OCI-LY3 (cell line): ENCODE measurements around the gene WDR19.

Experiments
- H2AFZ ChIP-seq: fragments of 200-600, 300-600 bp; shearing (Covaris generic); 2 replicates; pipeline ENCODE4 v1.6.0; 2014; ENCODE audit warnings: antibody characterized with exemption, low read depth, low read length
- H3K27ac ChIP-seq: fragments of 200-600, 300-600 bp; sonication (generic); 2 replicates; pipeline ENCODE4 v1.5.1; 2014; ENCODE audit warnings: mild to moderate bottlenecking, low read length, moderate library complexity, mixed read lengths
- H3K27me3 ChIP-seq: fragments of 200-600, 300-600 bp; sonication (generic); 2 replicates; pipeline ENCODE4 v1.6.1; 2014; ENCODE audit warnings: low read depth, low read length, mixed read lengths
- H3K36me3 ChIP-seq: fragments of 200-600, 300-600 bp; sonication (generic); replicated peaks from 2 replicates; pipeline ENCODE3; 2014; ENCODE audit warnings: low read depth, low read length, mixed read lengths
- H3K4me1 ChIP-seq: fragments of 300-600, 200-600 bp; sonication (generic); 2 replicates; pipeline ENCODE4 v1.6.1; 2014; ENCODE audit warnings: low read length, mixed read lengths
- H3K4me2 ChIP-seq: fragments of 200-600, 300-600 bp; sonication (generic); 2 replicates; pipeline ENCODE4 v1.6.1; 2014; ENCODE audit warnings: low read length, mixed read lengths
- H3K4me3 ChIP-seq: fragments of 300-600, 200-600 bp; sonication (generic); 2 replicates; pipeline ENCODE4 v1.5.1; 2014; ENCODE audit warnings: antibody characterized with exemption, mild to moderate bottlenecking, low read length, moderate library complexity
- H3K79me2 ChIP-seq: fragments of 300-600, 200-600 bp; shearing (Covaris generic); 2 replicates; pipeline ENCODE4 v1.6.1; 2014; ENCODE audit warnings: mild to moderate bottlenecking, low read length, mixed read lengths
- H3K9ac ChIP-seq: fragments of 300-600, 200-600 bp; shearing (Covaris generic); 2 replicates; pipeline ENCODE4 v1.6.0; 2014; ENCODE audit warnings: mild to moderate bottlenecking, low read length, moderate library complexity
- H3K9me3 ChIP-seq: fragments of 200-600, 300-600 bp; shearing (Covaris generic); 2 replicates; pipeline ENCODE4 v1.6.1; 2014; ENCODE audit warnings: low read length, mixed read lengths; ENCODE audit not compliant: insufficient read depth
- H4K20me1 ChIP-seq: fragments of 200-600, 300-600 bp; sonication (generic); 2 replicates; pipeline ENCODE4 v1.6.1; 2016; ENCODE audit warnings: low read length, mixed read lengths; ENCODE audit not compliant: insufficient read depth
- CTCF ChIP-seq: fragments of 200-600, 300-600 bp; sonication (generic); IDR thresholded peaks from 2 replicates; pipeline ENCODE4 v1.5.1; 2014; ENCODE audit warnings: antibody characterized with exemption, low read length, low read depth
- EZH2phosphoT487 ChIP-seq: fragments of 200-600 bp; shearing (Covaris generic); IDR thresholded peaks from 2 replicates; pipeline ENCODE4 v1.6.1; 2018; ENCODE audit warnings: antibody characterized with exemption, mixed run types, low read depth

Gene WDR19

GRCh38 chr4:39146211-39146610, 36.1 kb upstream of the WDR19 start:
- Histone ChIP-seq H3K9me3 (no peaks in the 10 kb centered on the region), H3K9ac (no peak overlapping the region), H2AFZ (no peak overlapping the region), H3K4me2 (no peak overlapping the region), H3K27me3 (no peaks in the 10 kb centered on the region), H4K20me1 (no peaks in the 10 kb centered on the region), H3K4me3 (no peak overlapping the region), H3K27ac (no peak overlapping the region), H3K4me1 (peaks cover 15% of the 10 kb centered on the region), H3K79me2 (no peaks in the 10 kb centered on the region), H3K36me3 (no peaks in the 10 kb centered on the region)
- TF ChIP-seq EZH2phosphoT487 (no peak), CTCF (no peak)

DNA sequence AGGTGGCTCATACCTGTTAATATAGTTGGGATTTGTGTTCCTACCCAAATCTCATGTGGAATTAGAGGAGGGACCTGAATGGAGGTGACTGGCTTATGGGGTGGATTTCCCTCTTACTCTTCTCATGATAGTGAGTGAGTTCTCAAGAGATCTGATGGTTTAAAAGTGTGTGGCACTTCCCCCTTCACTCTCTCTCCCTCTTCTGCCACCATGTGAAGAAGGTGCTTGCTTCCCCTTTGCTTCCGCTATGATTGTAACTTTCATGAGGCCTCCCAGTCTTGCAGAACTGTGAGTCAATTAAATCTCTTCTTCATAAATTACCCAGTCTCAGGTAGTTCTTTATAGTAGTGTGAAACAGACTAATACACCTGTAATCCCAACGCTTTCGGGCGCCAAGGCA, 28.3 kb upstream of the WDR19 start:
- TF ChIP-seq CTCF (no peak), EZH2phosphoT487 (no peak)
- Histone ChIP-seq H3K9me3 (no peaks in the 10 kb centered on the region), H4K20me1 (no peaks in the 10 kb centered on the region), H3K9ac (no peak overlapping the region), H3K36me3 (no peaks in the 10 kb centered on the region), H2AFZ (no peak overlapping the region), H3K4me1 (peaks cover 28% of the 10 kb centered on the region), H3K27me3 (no peaks in the 10 kb centered on the region), H3K4me3 (no peak overlapping the region), H3K79me2 (no peaks in the 10 kb centered on the region), H3K27ac (no peak overlapping the region; the same call in 1 of the 2 replicates), H3K4me2 (no peak overlapping the region)

GRCh38 chr4:39157520-39157919, 24.8 kb upstream of the WDR19 start:
- Histone ChIP-seq H4K20me1 (no peaks in the 10 kb centered on the region), H3K4me2 (no peak overlapping the region), H3K4me3 (no peak overlapping the region), H3K27me3 (no peaks in the 10 kb centered on the region), H3K9me3 (no peaks in the 10 kb centered on the region), H2AFZ (no peak overlapping the region), H3K27ac (no peak overlapping the region), H3K9ac (no peak overlapping the region), H3K79me2 (no peaks in the 10 kb centered on the region), H3K36me3 (no peaks in the 10 kb centered on the region), H3K4me1 (peaks cover 8% of the 10 kb centered on the region)
- TF ChIP-seq CTCF, result no peak
- TF ChIP-seq EZH2phosphoT487, result no peak

DNA sequence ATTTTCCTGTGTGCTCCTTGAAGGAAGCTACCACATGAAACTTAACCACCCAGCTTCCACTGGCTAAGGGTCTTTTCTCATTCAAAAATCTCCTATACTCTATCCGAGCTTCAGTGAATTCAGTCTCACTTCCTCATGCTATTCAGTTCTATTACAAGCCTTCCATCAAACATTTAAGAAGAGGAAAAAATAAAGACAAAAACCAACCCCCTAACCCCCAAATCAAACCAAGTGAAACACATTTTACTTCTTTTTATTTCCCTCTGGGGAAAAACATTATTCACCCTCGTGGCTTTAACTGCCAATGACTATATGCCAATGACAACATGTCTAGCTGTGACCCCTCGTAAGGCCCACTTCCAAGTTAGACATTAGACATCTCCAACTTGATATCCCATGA, 16.2 kb upstream of the WDR19 start:
- H3K9me3 ChIP-seq, result no peaks in the 10 kb centered on the region
- no peaks in the 10 kb centered on the region for H3K36me3 ChIP-seq
- no peak overlapping the region for H3K27ac ChIP-seq
- H2AFZ ChIP-seq, result no peak overlapping the region
- peak overlapping the region; percentile 28; the same call in 1 of the 2 replicates for H3K4me2 ChIP-seq
- no peak overlapping the region for H3K4me3 ChIP-seq
- H3K79me2 ChIP-seq, result no peaks in the 10 kb centered on the region
- no peak overlapping the region for H3K9ac ChIP-seq
- TF ChIP-seq CTCF, result no peak
- TF ChIP-seq EZH2phosphoT487, result no peak
- H4K20me1 ChIP-seq, result no peaks in the 10 kb centered on the region
- peaks cover 14% of the 10 kb centered on the region for H3K4me1 ChIP-seq
- no peaks in the 10 kb centered on the region for H3K27me3 ChIP-seq
